Stomach (tissue), 9 donors: ENCODE data around the gene SMIM43. TPM values are rescaled to one million over a fixed set of nuclear protein-coding genes. Genes with fewer than 3 reads are reported as not detected.

Experiments
- DNase-seq, 2 donors: peaks; one replicate each; pipeline versions ENCODE4 v3.0.0 to v3.0.0-alpha.2; 2013 to 2019
- H3K27ac ChIP-seq, 5 donors: fragments of 200-600 bp in 4 of 5; sonication (generic) in 4 of 5; one replicate each; pipeline ENCODE4 v1.5.1; 2013 to 2019; ENCODE audit warnings: mild to moderate bottlenecking in 1 of 5, moderate library complexity in 1 of 5
- H3K27me3 ChIP-seq, 3 donors: fragments of 200-600 bp; sonication (generic); one replicate each; pipeline ENCODE4 v1.5.1; 2017 to 2019; ENCODE audit warnings: mixed run types in 1 of 3
- H3K36me3 ChIP-seq, 4 donors: fragments of 200-600 bp; sonication (generic); 1 replicate in 3 of 4; 2 replicates in 1 of 4; pipeline ENCODE4 v1.5.1; 2016 to 2019
- H3K4me1 ChIP-seq, 4 donors: fragments of 200-600 bp; sonication (generic); one replicate each; pipeline ENCODE4 v1.5.1; 2016 to 2019
- H3K4me3 ChIP-seq, 4 donors: fragments of 200-600 bp; sonication (generic) in 3 of 4; one replicate each; pipeline ENCODE4 v1.5.1; 2016 to 2019; ENCODE audit warnings: mild to moderate bottlenecking in 1 of 4
- H3K9me3 ChIP-seq, 4 donors: fragments of 200-600 bp; sonication (generic); one replicate each; pipeline ENCODE4 v1.5.1; 2016 to 2019
- CTCF ChIP-seq, 7 experiments: fragments of 450-650 bp in 4 of 7; fragments of 200-600 bp in 3 of 7; sonication (generic) in 3 of 7; IDR thresholded peaks; one replicate each; pipeline ENCODE4 v1.5.1; 2016 to 2019; ENCODE audit warnings: antibody characterized with exemption in 7 of 7, control low read depth in 2 of 7, mild to moderate bottlenecking in 1 of 7
- EP300 ChIP-seq: sonication (generic); formaldehyde crosslinking; IDR thresholded peaks from one replicate; pipeline ENCODE4 v1.6.1; 2017; ENCODE audit warnings: antibody characterized with exemption
- POLR2A ChIP-seq, 4 donors: fragments of 450-650 bp; IDR thresholded peaks; one replicate each; pipeline ENCODE4 v1.6.1; 2016; ENCODE audit warnings: antibody characterized with exemption in 4 of 4, control low read depth in 2 of 4, mild to moderate bottlenecking in 1 of 4, moderate library complexity in 1 of 4
- POLR2AphosphoS5 ChIP-seq, 3 donors: sonication (generic); formaldehyde crosslinking; IDR thresholded peaks; one replicate each; pipeline ENCODE4 v1.6.1; 2016; ENCODE audit warnings: antibody characterized with exemption in 3 of 3
- WGBS, 5 donors: extraction: QIAGEN DNeasy Blood & Tissue Kit in 3 of 5; methylation state at CpG; one replicate each; pipeline versions ENCODE4 v1.1.5 to v1.1.7; 2013 to 2018; 5-methylcytosine and 5-hydroxymethylcytosine counted together
- intact Hi-C: fragments of 100-400 bp; cut with DNase I; formaldehyde crosslinking; loops from one replicate; pipeline ENCODE4 v1.15.1; 2023; ENCODE audit warnings: low total_unique reads
- polyA plus RNA-seq, 3 donors: library from polyadenylated mRNA; stranded (reverse); fragments of 200-250 nt; gene quantifications; one replicate each; pipeline ENCODE4 v1.2.3, GENCODE V29; 2013
- total RNA-seq, 5 donors: library from RNA; depleted of rRNA; stranded (reverse); fragments of >200 nt; gene quantifications; one replicate each; pipeline versions ENCODE4 v1.1.0 to v1.2.3, GENCODE V29; 2014 to 2016
- donor health status: healthy with polysubstance abuse.
- donor health status: Bipolar disorder and iron deficiency.
- donor health status: healthy.

Gene SMIM43
- total and polyA plus RNA-seq, 8 donors: 0.10 to 0.31 (median 0.18) TPM; not detected in 5

GRCh38 chr4:121776610-121777401, 11.8 kb upstream of the SMIM43 start:
- Histone ChIP-seq H3K27ac (no peak overlapping the region), H3K4me1 (no peaks in the 10 kb centered on the region), H3K36me3 (no peaks in the 10 kb centered on the region), H3K4me3 (no peak overlapping the region), H3K9me3 (no peaks in the 10 kb centered on the region), H3K27me3 (peaks cover 0 to 10% (median 0%) of the 10 kb centered on the region in 3 donors)
- WGBS, 5 donors: 76 to 80% (median 79%) methylated on average over 6 of the region's 6 CpGs
- DNase-seq: no peak
- intact Hi-C loops: no loop called here
- TF ChIP-seq EP300: no peak
- no peak for TF ChIP-seq POLR2A (IDR thresholded peaks at IDR 0.05)
- TF ChIP-seq POLR2AphosphoS5 (IDR thresholded peaks at IDR 0.05): no peak

- H3K4me1 ChIP-seq: no peaks in the 10 kb centered on the region
- 81 to 94% (median 89%) methylated on average over 1 of the region's 1 CpG for WGBS, 5 donors
- H3K9me3 ChIP-seq: no peaks in the 10 kb centered on the region
- H3K27ac ChIP-seq: no peak overlapping the region
- H3K27me3 ChIP-seq: peaks cover 0 to 8% (median 0%) of the 10 kb centered on the region in 3 donors
- TF ChIP-seq CTCF (IDR thresholded peaks at IDR 0.05): no peak
- TF ChIP-seq POLR2AphosphoS5 (IDR thresholded peaks at IDR 0.05): no peak
- no peak for TF ChIP-seq POLR2A (IDR thresholded peaks at IDR 0.05)
- TF ChIP-seq EP300: no peak
- intact Hi-C loops: no loop called here
- no peaks in the 10 kb centered on the region for H3K36me3 ChIP-seq
- DNase-seq: no peak
- no peak overlapping the region for H3K4me3 ChIP-seq
These were observed 8.9 kb upstream of the SMIM43 start for GRCh38 chr4:121773883-121774282.

GRCh38 chr4:121771869-121772268, 6.9 kb upstream of the SMIM43 start:
- 91 to 100% (median 94%) methylated on average over 1 of the region's 1 CpG for whole genome bisulfite sequencing, 5 donors
- no peaks in the 10 kb centered on the region for H3K9me3 ChIP-seq
- intact Hi-C loops: no loop called here
- no peaks in the 10 kb centered on the region for H3K36me3 ChIP-seq
- H3K4me1 ChIP-seq: no peaks in the 10 kb centered on the region
- H3K4me3 ChIP-seq: no peak overlapping the region
- DNase-seq: no peak
- H3K27ac ChIP-seq: no peak overlapping the region
- TF ChIP-seq POLR2AphosphoS5 (IDR thresholded peaks at IDR 0.05) (no peak), POLR2A (IDR thresholded peaks at IDR 0.05) (no peak), CTCF (IDR thresholded peaks at IDR 0.05) (no peak), EP300 (no peak)
- H3K27me3 ChIP-seq: peaks cover 0 to 13% (median 0%) of the 10 kb centered on the region in 3 donors

- Histone ChIP-seq H3K9me3 (no peaks in the 10 kb centered on the region), H3K27ac (no peak overlapping the region), H3K4me1 (peaks cover 7 to 12% (median 9%) of the 10 kb centered on the region in 4 donors), H3K4me3 (no peak overlapping the region), H3K27me3 (peaks cover 7 to 31% (median 17%) of the 10 kb centered on the region in 3 donors), H3K36me3 (no peaks in the 10 kb centered on the region)
- TF ChIP-seq POLR2A (IDR thresholded peaks at IDR 0.05): no peak
- no peak for TF ChIP-seq POLR2AphosphoS5 (IDR thresholded peaks at IDR 0.05)
- no peak for TF ChIP-seq EP300
- TF ChIP-seq CTCF (IDR thresholded peaks at IDR 0.05): no peak
- intact Hi-C loops: no loop called here
- 75 to 90% (median 86%) methylated on average over 2 of the region's 2 CpGs for WGBS, 5 donors
- no peak for DNase-seq
These were observed 4.4 kb upstream of the SMIM43 start for GRCh38 chr4:121769341-121769740.

GRCh38 chr4:121767166-121767565, 2.2 kb upstream of the SMIM43 start:
- H3K36me3 ChIP-seq: no peaks in the 10 kb centered on the region
- intact Hi-C loops: no loop called here
- peaks cover 7 to 13% (median 10%) of the 10 kb centered on the region in 4 donors for H3K4me1 ChIP-seq
- DNase-seq: no peak
- H3K9me3 ChIP-seq: no peaks in the 10 kb centered on the region
- no peak overlapping the region for H3K4me3 ChIP-seq
- TF ChIP-seq POLR2A (IDR thresholded peaks at IDR 0.05): no peak
- no peak for TF ChIP-seq POLR2AphosphoS5 (IDR thresholded peaks at IDR 0.05)
- no peak for TF ChIP-seq CTCF (IDR thresholded peaks at IDR 0.05)
- no peak for TF ChIP-seq EP300
- peaks cover 8 to 42% (median 25%) of the 10 kb centered on the region in 3 donors for H3K27me3 ChIP-seq
- WGBS, 5 donors: 83 to 93% (median 89%) methylated on average over 4 of the region's 4 CpGs
- H3K27ac ChIP-seq: no peak overlapping the region
